Natural killer cell treated with Interleukin-12 subunit alpha and Interleukin-12 subunit beta and Interleukin-15 and Interleukin-18, amount 100 ng/mL, for 72 hours (primary cell): ENCODE data around the gene DDR2. TPM values are rescaled to one million over a fixed set of nuclear protein-coding genes. Genes with fewer than 3 reads are reported as not detected.
"Not testable (repeated sequence)": the region's sequence is repeated elsewhere in the genome, so short reads cannot be mapped to it uniquely, and the experiment has no call there.

Experiments used
- ATAC-seq, 2 donors: fragments of 150-1000 bp; cut with Tn5 transposase in 1 of 2; sonication (Bioruptor Pico), chemical (Tn5 transposase) in 1 of 2; 2 replicates each; pipeline ENCODE4 v1.10.0; 2021
- DNase-seq: peaks from one replicate; pipeline ENCODE4 v3.0.0; 2022; ENCODE audit warnings: low spot score
- H3K27ac Mint-ChIP-seq, 2 donors: 1 replicate in 1 of 2; 2 replicates in 1 of 2; pipeline ENCODE4 v1.8.0; 2022; ENCODE audit warnings: mixed read lengths in 2 of 2, mild to moderate bottlenecking in 1 of 2, moderate library complexity in 1 of 2
- H3K27me3 Mint-ChIP-seq, 2 donors: 1 replicate in 1 of 2; 2 replicates in 1 of 2; pipeline ENCODE4 v1.8.0; 2022; ENCODE audit warnings: mixed read lengths in 2 of 2
- H3K36me3 Mint-ChIP-seq: one replicate; pipeline ENCODE4 v1.8.0; 2022; ENCODE audit warnings: mixed read lengths
- H3K4me1 Mint-ChIP-seq, 2 donors: 1 replicate in 1 of 2; 2 replicates in 1 of 2; pipeline ENCODE4 v1.8.0; 2022; ENCODE audit warnings: low read depth in 2 of 2, mixed read lengths in 2 of 2, mild to moderate bottlenecking in 1 of 2
- H3K4me3 Mint-ChIP-seq: one replicate; pipeline ENCODE4 v1.8.0; 2022; ENCODE audit warnings: mixed read lengths
- H3K9me3 Mint-ChIP-seq: 2 replicates; pipeline ENCODE4 v1.8.0; 2022; ENCODE audit warnings: mixed read lengths
- total RNA-seq, 2 donors: library from RNA; stranded (reverse); gene quantifications; one replicate each; pipeline ENCODE4 v1.2.3, GENCODE V29; 2022

DDR2 gene
- total RNA-seq, 2 donors from 2014 or later = 0.57 to 2.3 TPM

DNA sequence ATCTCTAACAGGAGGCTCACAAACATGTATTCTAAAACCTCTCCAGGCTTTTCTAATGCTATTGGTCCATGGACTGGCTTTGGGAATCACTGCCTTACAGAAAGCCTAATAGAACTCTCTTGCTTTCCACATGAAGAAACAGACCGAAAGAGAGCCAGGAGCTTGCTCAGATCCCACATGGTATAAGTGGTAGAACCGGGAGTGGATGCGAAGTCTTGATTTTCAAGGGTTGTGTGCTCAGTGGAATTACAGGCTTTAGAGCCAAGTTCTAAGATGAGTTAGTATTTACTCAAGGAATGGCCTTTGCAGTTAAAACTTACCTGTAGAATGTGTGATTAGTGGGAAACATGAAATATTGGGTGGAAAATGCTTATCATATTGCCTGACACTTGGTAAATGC lies 103.9 kb downstream of the DDR2 start:
- no peaks in the 10 kb centered on the region for H3K36me3 Mint-ChIP-seq
- H3K27ac Mint-ChIP-seq = no peak overlapping the region
- DNase-seq (no peak), ATAC-seq (no peak)
- no peak overlapping the region for H3K4me3 Mint-ChIP-seq
- no peaks in the 10 kb centered on the region for H3K9me3 Mint-ChIP-seq
- peaks cover 4 to 6% of the 10 kb centered on the region in 2 donors for H3K27me3 Mint-ChIP-seq
- H3K4me1 Mint-ChIP-seq = no peaks in the 10 kb centered on the region

DNA sequence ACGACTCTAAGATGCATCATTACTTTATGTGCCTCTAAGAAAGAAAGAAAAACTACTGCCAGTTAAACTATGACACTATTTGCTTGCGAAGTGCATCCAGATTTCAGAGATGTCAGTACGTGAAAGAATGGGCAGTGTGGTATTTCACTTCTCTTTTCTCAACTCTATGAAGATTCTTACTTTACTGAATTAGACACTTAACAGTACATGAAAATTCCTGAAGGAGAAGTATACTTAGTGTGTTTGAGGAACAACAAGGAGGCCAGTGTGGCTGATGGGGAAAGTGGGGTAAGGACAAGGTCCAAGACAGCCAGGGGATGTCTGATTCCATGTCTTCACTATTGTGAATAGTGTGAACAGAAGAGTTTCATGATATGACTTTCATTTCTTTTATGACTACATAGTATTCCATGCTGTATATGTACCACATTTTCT lies 104.4 kb downstream of the DDR2 start:
- H3K4me1 Mint-ChIP-seq = no peaks in the 10 kb centered on the region
- H3K36me3 Mint-ChIP-seq = no peaks in the 10 kb centered on the region
- ATAC-seq (no peak), DNase-seq (no peak)
- H3K27ac Mint-ChIP-seq = no peak overlapping the region
- H3K9me3 Mint-ChIP-seq = no peaks in the 10 kb centered on the region
- peaks cover 4 to 6% of the 10 kb centered on the region in 2 donors for H3K27me3 Mint-ChIP-seq
- H3K4me3 Mint-ChIP-seq = no peak overlapping the region

DNA sequence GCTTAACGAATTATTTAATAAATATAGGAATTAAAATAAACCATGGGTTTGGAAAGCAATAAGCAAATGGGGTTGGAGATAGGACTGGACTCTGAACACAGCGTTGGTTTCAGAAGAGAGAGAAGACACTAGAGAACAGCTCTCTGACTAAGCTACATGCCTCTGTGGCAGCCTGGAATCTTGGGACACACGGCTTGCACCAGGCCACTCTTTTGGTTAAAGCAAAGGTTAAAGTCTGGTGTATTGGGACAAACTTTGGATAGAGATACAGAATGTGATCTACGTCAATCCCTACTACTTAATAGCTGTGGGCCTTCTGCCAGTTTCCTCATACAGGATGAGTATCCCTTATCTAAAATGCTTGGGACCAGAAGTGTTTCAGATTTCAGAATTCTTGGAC lies 108.5 kb downstream of the DDR2 start:
- ATAC-seq (no peak), DNase-seq (no peak)
- no peak overlapping the region for H3K27ac Mint-ChIP-seq
- peaks cover 0 to 4% of the 10 kb centered on the region in 2 donors for H3K27me3 Mint-ChIP-seq
- no peak overlapping the region for H3K4me3 Mint-ChIP-seq
- no peaks in the 10 kb centered on the region for H3K36me3 Mint-ChIP-seq
- no peaks in the 10 kb centered on the region for H3K9me3 Mint-ChIP-seq
- no peaks in the 10 kb centered on the region for H3K4me1 Mint-ChIP-seq

DNA sequence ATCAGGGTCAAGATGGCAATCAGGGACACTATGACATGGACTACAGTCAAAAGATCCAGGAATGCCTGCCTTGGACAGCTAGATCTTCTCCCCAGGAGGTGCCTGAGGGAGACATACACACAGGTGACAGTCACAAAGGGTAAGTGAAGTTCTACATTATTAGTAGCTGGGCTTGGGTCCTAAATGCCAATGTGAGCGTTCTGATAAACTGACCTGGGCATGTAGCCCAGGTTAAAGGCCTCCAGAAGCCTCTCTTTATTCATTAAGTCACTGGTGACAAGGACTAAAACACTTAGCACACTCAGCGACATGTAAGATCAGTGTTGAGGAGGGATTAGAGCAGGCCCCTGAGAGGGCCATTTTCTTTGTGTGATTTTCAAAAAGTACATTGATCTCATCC lies 109.3 kb downstream of the DDR2 start:
- Mint-ChIP-seq H3K4me3 (no peak overlapping the region), H3K4me1 (no peaks in the 10 kb centered on the region), H3K27ac (no peak overlapping the region), H3K27me3 (peaks cover 0 to 4% of the 10 kb centered on the region in 2 donors), H3K9me3 (no peaks in the 10 kb centered on the region), H3K36me3 (no peaks in the 10 kb centered on the region)
- ATAC-seq (no peak), DNase-seq (no peak)

DNA sequence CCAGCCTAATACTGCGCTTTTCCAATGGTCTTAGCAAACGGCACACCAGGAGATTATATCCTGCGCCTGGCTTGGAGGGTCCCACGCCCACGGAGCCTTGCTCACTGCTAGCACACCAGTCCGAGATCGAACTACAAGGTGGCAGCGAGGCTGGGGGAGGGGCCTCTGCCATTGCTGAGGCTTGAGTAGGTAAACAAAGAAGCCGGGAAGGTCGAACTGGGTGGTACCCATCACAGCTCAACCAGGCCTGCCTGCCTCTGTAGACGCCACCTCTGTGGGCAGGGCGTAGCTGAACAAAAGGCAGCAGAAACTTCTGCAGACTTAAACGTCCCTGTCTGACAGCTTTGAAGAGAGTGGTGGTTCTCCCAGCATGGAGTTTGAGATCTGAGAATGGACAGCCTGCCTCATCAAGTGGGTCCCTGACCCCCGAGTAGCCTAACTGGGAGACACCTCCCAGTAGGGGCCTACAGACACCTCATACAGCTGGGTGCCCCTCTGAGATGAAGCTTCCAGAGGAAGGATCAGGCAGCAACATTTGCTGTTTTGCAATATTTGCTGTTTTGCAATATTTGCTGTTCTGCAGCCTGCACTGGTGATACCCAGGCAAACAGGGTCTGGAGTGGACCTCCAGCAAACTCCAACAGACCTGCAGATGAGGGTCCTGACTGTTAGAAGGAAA lies 114.1 kb downstream of the DDR2 start:
- ATAC-seq, H3K36me3 Mint-ChIP-seq, H3K4me3 Mint-ChIP-seq, H3K27ac Mint-ChIP-seq, H3K4me1 Mint-ChIP-seq, H3K9me3 Mint-ChIP-seq, DNase-seq: not testable (repeated sequence)
- peaks cover 20 to 28% of the 10 kb centered on the region in 2 donors for H3K27me3 Mint-ChIP-seq

DNA sequence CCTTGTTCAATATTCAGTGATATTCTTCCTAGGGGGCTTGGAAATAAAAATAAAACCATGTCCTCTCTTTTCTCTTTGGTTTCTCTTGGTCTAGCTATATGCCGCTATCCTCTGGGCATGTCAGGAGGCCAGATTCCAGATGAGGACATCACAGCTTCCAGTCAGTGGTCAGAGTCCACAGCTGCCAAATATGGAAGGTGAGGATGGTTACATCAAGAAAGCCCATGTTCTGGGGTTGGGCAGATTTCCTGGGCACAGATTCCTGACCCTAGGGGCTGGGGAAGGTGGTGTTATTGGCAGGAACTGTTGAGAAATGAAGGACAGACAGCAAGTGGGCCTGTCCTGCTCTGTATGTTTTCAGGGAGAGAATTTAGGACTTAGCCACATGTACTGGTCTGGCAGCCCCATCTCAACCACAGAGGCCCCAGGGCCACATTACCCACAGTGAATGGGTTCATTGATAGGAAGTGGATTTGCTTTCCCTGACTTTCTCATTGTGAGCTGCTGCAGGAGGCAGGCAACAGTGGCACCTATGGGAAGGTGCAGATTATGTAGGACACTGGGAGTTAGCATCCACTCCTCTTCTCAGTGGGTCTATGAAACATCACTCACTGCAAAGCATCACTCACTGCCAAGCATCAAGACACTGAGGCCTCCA lies 120.9 kb downstream of the DDR2 start:
- Mint-ChIP-seq H3K27ac (no peak overlapping the region), H3K9me3 (no peaks in the 10 kb centered on the region)

DNA sequence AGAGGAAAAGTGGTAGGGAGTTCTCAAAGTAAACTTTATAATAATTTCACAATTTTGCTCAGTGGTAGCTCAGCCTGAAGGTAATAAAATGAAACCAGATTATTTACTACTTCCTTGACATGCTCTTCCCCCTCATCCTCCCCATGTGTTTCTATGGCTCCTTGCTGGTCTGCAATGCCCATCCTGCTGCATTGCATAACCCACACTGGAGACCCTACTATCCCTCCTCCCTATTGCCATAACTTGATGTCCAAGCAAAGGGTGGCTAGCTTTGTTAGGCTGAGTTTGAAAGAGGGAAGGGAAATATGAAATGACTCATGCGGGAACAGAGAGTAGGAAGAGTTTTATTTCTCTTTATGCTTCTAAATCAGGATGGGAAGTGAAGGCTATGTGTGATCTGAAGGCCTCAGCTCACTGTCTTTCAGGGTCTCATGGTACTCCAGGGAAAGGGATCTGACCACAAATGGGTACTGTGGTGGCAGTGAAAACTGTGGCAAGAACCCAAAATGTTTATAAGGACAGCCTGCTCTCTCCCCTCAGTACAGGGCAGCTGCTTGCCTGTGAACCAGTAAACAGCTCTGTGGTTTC lies 121.8 kb downstream of the DDR2 start:
- Mint-ChIP-seq H3K36me3 (no peaks in the 10 kb centered on the region), H3K4me1 (no peaks in the 10 kb centered on the region), H3K4me3 (no peak overlapping the region), H3K9me3 (no peaks in the 10 kb centered on the region), H3K27me3 (peaks cover 6% of the 10 kb centered on the region in 2 donors), H3K27ac (no peak overlapping the region)
- DNase-seq (no peak), ATAC-seq (no peak)

More for the DNA sequence above, 120.9 kb downstream of the DDR2 start:
- no peak for ATAC-seq
- H3K36me3 Mint-ChIP-seq = no peaks in the 10 kb centered on the region
- H3K4me1 Mint-ChIP-seq = no peaks in the 10 kb centered on the region
- DNase-seq = no peak
- H3K27me3 Mint-ChIP-seq = peaks cover 14 to 15% of the 10 kb centered on the region in 2 donors
- H3K4me3 Mint-ChIP-seq = no peak overlapping the region

DNA sequence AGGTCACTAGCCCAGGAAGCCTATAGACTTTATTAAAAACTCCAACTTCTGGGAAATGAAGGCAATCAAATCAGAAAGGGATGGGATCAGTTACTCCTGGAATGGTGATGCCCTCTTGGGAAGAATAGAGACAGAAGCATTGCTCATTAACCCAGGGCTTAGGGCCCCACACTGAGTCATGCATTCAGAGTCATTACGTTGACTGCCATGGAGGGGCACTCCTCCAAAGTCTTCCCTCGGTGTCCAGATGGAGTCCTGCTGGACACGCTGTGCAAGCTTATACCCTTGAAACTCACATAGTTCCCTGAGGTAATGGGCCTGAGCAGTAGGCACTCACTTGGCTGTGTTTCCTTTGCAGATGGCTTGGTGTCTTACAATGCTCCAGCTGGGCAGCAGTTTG lies 123.0 kb downstream of the DDR2 start:
- no peaks in the 10 kb centered on the region for H3K27me3 Mint-ChIP-seq
- H3K4me1 Mint-ChIP-seq = no peaks in the 10 kb centered on the region
- DNase-seq (no peak), ATAC-seq (no peak)
- no peak overlapping the region for H3K27ac Mint-ChIP-seq
- no peak overlapping the region for H3K4me3 Mint-ChIP-seq
- no peaks in the 10 kb centered on the region for H3K9me3 Mint-ChIP-seq
- H3K36me3 Mint-ChIP-seq = no peaks in the 10 kb centered on the region

DNA sequence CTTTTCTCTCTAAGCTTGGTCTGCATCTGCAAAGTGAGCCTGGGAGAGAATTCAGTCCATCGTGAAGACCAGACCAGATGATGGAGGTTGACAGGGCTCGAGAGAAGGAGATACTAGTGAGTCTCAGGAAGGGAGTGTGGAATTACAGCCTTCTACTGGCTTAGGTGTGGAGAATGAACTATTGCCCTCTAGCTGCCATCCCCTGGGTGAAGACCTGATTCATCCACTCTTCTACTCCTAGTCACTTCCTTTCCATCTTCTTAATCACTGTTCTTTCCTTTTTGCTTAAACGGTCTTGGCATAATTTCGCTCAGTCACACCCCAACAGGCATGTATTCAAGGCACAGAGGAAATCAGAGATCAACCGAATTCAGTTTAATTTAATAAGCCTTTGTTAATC lies 124.3 kb downstream of the DDR2 start:
- H3K27ac Mint-ChIP-seq = no peak overlapping the region
- H3K4me1 Mint-ChIP-seq = no peaks in the 10 kb centered on the region
- H3K9me3 Mint-ChIP-seq = no peaks in the 10 kb centered on the region
- no peak for ATAC-seq
- no peaks in the 10 kb centered on the region for H3K36me3 Mint-ChIP-seq
- no peak for DNase-seq
- no peak overlapping the region for H3K4me3 Mint-ChIP-seq
- H3K27me3 Mint-ChIP-seq = no peaks in the 10 kb centered on the region

DNA sequence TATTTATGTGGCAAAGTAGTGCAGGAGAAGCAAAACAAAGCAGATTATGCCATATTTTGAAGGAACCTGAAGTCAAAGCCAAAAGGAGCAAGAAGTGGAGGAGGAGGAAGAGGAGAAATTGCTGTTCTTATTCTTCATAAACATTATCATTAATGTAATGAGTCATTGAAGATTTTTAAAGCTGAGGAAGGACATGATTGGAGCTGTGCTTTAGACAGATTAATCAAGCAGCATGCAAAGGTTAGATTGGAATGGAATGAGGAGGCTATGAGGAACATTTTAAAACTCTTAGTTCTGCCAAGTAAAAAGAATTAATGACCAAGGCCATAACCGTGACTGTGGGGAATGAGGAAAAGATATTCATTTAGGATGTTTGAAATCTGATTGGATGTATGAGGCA lies 125.2 kb downstream of the DDR2 start:
- H3K9me3 Mint-ChIP-seq = no peaks in the 10 kb centered on the region
- H3K27ac Mint-ChIP-seq = no peak overlapping the region
- H3K4me3 Mint-ChIP-seq = no peak overlapping the region
- no peaks in the 10 kb centered on the region for H3K4me1 Mint-ChIP-seq
- no peaks in the 10 kb centered on the region for H3K27me3 Mint-ChIP-seq
- H3K36me3 Mint-ChIP-seq = no peaks in the 10 kb centered on the region
- ATAC-seq (no peak), DNase-seq (no peak)

DNA sequence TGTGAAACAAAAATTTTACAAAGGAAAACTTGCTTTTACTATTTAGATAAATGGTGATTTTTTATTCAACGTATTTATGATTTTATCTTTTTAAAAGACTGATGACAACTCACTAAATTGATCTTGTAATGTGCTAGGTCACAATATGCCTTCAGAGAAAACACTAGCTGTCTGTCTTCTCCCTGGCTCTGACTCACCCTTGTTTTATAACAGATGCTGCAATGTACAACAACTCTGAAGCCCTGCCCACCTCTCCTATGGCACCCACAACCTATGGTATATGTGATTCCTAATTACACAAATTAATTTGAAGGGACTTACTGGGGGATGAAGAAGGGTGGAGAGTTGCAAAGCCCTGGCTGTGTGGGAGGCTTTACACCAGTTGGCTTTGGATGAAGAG lies 133.5 kb downstream of the DDR2 start:
- no peak overlapping the region for H3K4me3 Mint-ChIP-seq
- peaks cover 0 to 5% of the 10 kb centered on the region in 2 donors for H3K27me3 Mint-ChIP-seq
- no peak overlapping the region for H3K27ac Mint-ChIP-seq
- no peaks in the 10 kb centered on the region for H3K4me1 Mint-ChIP-seq
- no peaks in the 10 kb centered on the region for H3K36me3 Mint-ChIP-seq
- ATAC-seq (no peak), DNase-seq (no peak)
- no peaks in the 10 kb centered on the region for H3K9me3 Mint-ChIP-seq

DNA sequence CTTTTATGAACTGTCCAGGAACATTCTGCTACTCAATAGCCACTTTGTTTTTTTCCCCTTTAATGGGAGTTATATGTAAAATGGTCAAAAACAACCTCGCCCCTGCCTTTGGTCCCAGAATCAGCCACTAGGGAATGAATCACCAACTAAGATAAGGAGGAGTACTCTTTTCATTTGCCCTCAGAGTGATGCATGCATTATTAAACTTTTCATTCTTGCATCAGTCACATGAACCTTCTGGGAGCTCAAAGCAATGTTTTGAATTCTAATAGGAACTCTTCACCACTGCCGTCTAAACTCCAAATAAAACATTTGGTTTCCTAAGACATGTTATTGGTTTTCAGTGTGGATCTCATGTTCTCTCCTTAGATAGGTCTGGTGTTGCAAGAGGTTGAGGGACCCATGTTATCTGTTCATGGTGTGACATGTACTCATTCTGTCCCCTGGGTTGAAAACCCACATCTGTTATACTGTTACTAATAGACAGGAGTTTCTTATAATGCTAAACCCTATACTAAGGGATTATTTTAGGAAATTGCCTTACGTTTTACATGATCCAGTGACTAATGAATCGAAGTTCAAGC lies 140.4 kb downstream of the DDR2 start:
- H3K27ac Mint-ChIP-seq = no peak overlapping the region
- ATAC-seq (no peak), DNase-seq (no peak)
- no peaks in the 10 kb centered on the region for H3K9me3 Mint-ChIP-seq
- no peak overlapping the region for H3K4me3 Mint-ChIP-seq
- no peaks in the 10 kb centered on the region for H3K4me1 Mint-ChIP-seq
- peaks cover 0 to 13% of the 10 kb centered on the region in 2 donors for H3K27me3 Mint-ChIP-seq
- H3K36me3 Mint-ChIP-seq = no peaks in the 10 kb centered on the region

DNA sequence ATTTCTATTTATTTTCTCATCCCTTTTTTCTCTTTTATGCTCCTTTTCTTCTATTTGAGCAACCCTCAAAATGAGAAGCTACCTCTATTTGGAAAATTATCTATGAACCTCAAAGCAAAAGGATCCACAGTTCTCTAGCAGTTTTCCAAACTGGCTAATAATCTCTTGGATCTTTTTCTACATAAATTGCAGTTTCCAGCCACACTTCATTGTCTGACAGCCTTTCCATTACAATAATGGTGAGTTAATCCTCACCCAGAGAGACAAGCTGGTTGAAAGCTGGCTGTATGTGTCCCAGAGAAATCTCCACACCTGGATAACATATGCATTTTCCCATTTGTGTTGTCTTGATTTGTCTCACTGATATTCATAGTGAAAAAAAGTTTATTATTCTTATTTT lies 141.7 kb downstream of the DDR2 start:
- H3K36me3 Mint-ChIP-seq = no peaks in the 10 kb centered on the region
- H3K27ac Mint-ChIP-seq = no peak overlapping the region
- no peaks in the 10 kb centered on the region for H3K9me3 Mint-ChIP-seq
- H3K27me3 Mint-ChIP-seq = peaks cover 0 to 13% of the 10 kb centered on the region in 2 donors
- ATAC-seq = no peak
- no peak overlapping the region for H3K4me3 Mint-ChIP-seq
- H3K4me1 Mint-ChIP-seq = no peaks in the 10 kb centered on the region
- no peak for DNase-seq

DNA sequence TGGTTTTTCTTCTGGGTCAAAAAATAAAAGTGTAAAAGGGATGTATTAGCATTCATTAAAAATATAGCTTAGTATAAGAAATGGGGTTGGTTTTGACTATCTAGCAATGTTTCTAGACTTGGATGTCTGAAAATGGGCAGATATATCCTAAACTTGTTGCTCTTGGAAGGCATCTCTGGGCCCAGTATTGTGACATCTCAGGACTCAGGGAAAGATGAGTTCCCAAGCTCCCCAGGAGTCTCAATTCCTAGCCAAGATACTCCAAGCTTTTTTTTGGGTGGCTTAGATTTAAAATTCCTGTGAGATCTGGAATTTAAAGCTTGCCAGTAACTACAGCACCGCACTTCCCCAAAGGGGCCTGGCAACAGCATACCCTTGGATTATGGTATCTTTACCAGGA lies 146.8 kb downstream of the DDR2 start:
- no peaks in the 10 kb centered on the region for H3K9me3 Mint-ChIP-seq

More for the DNA sequence above, 146.8 kb downstream of the DDR2 start:
- Mint-ChIP-seq H3K27ac (no peak overlapping the region), H3K4me3 (no peak overlapping the region), H3K4me1 (no peaks in the 10 kb centered on the region), H3K36me3 (no peaks in the 10 kb centered on the region), H3K27me3 (peaks cover 13 to 16% of the 10 kb centered on the region in 2 donors)
- DNase-seq = no peak
- ATAC-seq = no peak
